HCT116 (cell line): ENCODE results near the gene DHDH. TPM values are rescaled to one million over a fixed set of nuclear protein-coding genes. Genes with fewer than 3 reads are reported as not detected.
"Not testable (repeated sequence)": the region's sequence is repeated elsewhere in the genome, so short reads cannot be mapped to it uniquely, and the experiment has no call there.

Source experiments
- ATAC-seq: fragments of 200-7000 bp; cut with Tn5 transposase; 2 replicates; pipeline ENCODE4 v1.9.1; 2020; ENCODE audit warnings: mild to moderate bottlenecking, moderate library complexity
- BruUV-seq: library from RNA; stranded (reverse); fragments of 400-500 nt; replicated peaks from 2 replicates; lab custom pipeline; 2021; lab: Mats Ljungman, UMichigan
- CTCF ChIA-PET: fragments of 300-600 bp; sonication (Branson Sonifier 250); formaldehyde crosslinking; loops from one replicate; lab custom pipeline; 2021; ENCODE audit warnings: antibody characterized with exemption; lab: Charles Lee
- POLR2A ChIA-PET: fragments of 300-600, 350-600 bp; sonication (Branson Sonifier 250); formaldehyde crosslinking; loops from one replicate; lab custom pipeline; 2021; ENCODE audit warnings: antibody characterized with exemption; lab: Charles Lee
- RAD21 ChIA-PET, 2 experiments: fragments of 300-600 bp; sonication (Branson Sonifier 250); formaldehyde crosslinking; loops; one replicate each; lab custom pipeline; 2023; ENCODE audit warnings: low total read pairs in 2 of 2; ENCODE audit not compliant: uncharacterized antibody in 2 of 2, unreplicated experiment in 2 of 2, low non-redundant PET in 1 of 2; lab: Charles Lee
- DNase-seq: peaks from one replicate; pipeline ENCODE4 v3.0.0-alpha.2; 2010; ENCODE audit warnings: low read depth, low spot score
- H2AFZ ChIP-seq: fragments of 200-600 bp; shearing (Covaris generic), sonication (generic); 2 replicates; pipeline ENCODE4 v1.6.1; 2017; ENCODE audit warnings: low read depth, mixed run types, mixed read lengths, antibody characterized with exemption, low read length; ENCODE audit not compliant: poor library complexity, severe bottlenecking
- H3K27ac ChIP-seq: 2 replicates; pipeline ENCODE4 v1.5.1; 2012; ENCODE audit warnings: low read depth, low read length
- H3K27me3 ChIP-seq: fragments of 200-600 bp; sonication (generic); 2 replicates; pipeline ENCODE4 v1.6.1; 2016; ENCODE audit warnings: mixed run types, low read length, mixed read lengths; ENCODE audit not compliant: insufficient read depth
- H3K36me3 ChIP-seq, 2 experiments: fragments of 200-500 bp in 1 of 2; fragments of 200-600 bp in 1 of 2; sonication (Bioruptor generic) in 1 of 2; sonication (generic) in 1 of 2; 2 replicates each; pipeline versions ENCODE4 v1.5.1 to v1.6.1; 2014 to 2016; ENCODE audit warnings: low read length in 2 of 2, inconsistent platforms in 1 of 2, mixed read lengths in 1 of 2, mixed run types in 1 of 2; ENCODE audit not compliant: insufficient read depth in 2 of 2, control insufficient read depth in 1 of 2
- H3K4me1 ChIP-seq, 2 experiments: fragments of 200-600 bp in 1 of 2; sonication (generic) in 1 of 2; 2 replicates each; pipeline versions ENCODE4 v1.5.1 to v1.6.1; 2012 to 2017; ENCODE audit warnings: low read length in 2 of 2, inconsistent platforms in 1 of 2, mild to moderate bottlenecking in 1 of 2, mixed read lengths in 1 of 2, mixed run types in 1 of 2, moderate library complexity in 1 of 2; ENCODE audit not compliant: insufficient read depth in 2 of 2, control insufficient read depth in 1 of 2
- H3K4me2 ChIP-seq: fragments of 200-600 bp; sonication (generic); 2 replicates; pipeline ENCODE4 v1.6.1; 2017; ENCODE audit warnings: mixed run types, low read length, mixed read lengths
- H3K4me3 ChIP-seq, 2 experiments: fragments of 200-600 bp in 1 of 2; sonication (generic) in 1 of 2; replicated peaks in 1 of 2; 2 replicates each; pipeline ENCODE4 v1.5.1; 2011 to 2016; ENCODE audit warnings: low read length in 2 of 2, control low read depth in 1 of 2, low read depth in 1 of 2, mild to moderate bottlenecking in 1 of 2, mixed read lengths in 1 of 2, mixed run types in 1 of 2
- H3K79me2 ChIP-seq: fragments of 200-600 bp; sonication (generic); 2 replicates; pipeline ENCODE4 v1.6.1; 2017; ENCODE audit warnings: mild to moderate bottlenecking, mixed run types, low read length, moderate library complexity, mixed read lengths; ENCODE audit not compliant: insufficient read depth
- H3K9ac ChIP-seq: fragments of 200-600 bp; sonication (generic); 2 replicates; pipeline ENCODE4 v1.6.1; 2016; ENCODE audit warnings: low read length, mixed read lengths
- H3K9me2 ChIP-seq: fragments of 200-600 bp; sonication (generic), shearing (Covaris generic); 2 replicates; pipeline ENCODE4 v1.6.1; 2017; ENCODE audit warnings: mixed run types, mild to moderate bottlenecking, moderate library complexity; ENCODE audit not compliant: insufficient read depth
- H3K9me3 ChIP-seq, 2 experiments: fragments of 200-500 bp in 1 of 2; fragments of 200-600 bp in 1 of 2; sonication (Bioruptor generic) in 1 of 2; sonication (generic) in 1 of 2; 2 replicates each; pipeline ENCODE4 v1.6.1; 2014 to 2017; ENCODE audit warnings: low read length in 2 of 2, mixed read lengths in 2 of 2, inconsistent platforms in 1 of 2, low read depth in 1 of 2, mild to moderate bottlenecking in 1 of 2, mixed run types in 1 of 2, moderate library complexity in 1 of 2; ENCODE audit not compliant: control insufficient read depth in 1 of 2, insufficient read depth in 1 of 2
- H4K20me1 ChIP-seq: fragments of 200-600 bp; sonication (generic), shearing (Covaris generic); 2 replicates; pipeline ENCODE4 v1.6.1; 2017; ENCODE audit warnings: mixed run types, mild to moderate bottlenecking, moderate library complexity; ENCODE audit not compliant: insufficient read depth
- ATF3 ChIP-seq: IDR thresholded peaks from 2 replicates; pipeline ENCODE4 v1.6.1; 2012
- EGR1 ChIP-seq: IDR thresholded peaks from 2 replicates; pipeline ENCODE4 v1.6.1; 2012; ENCODE audit warnings: low read depth
- EZH2 ChIP-seq: fragments of 200-600 bp; sonication (generic); IDR thresholded peaks from 2 replicates; pipeline ENCODE4 v1.6.1; 2017; ENCODE audit warnings: antibody characterized with exemption, mixed run types
- EZH2phosphoT487 ChIP-seq: fragments of 200-600 bp; IDR thresholded peaks from 2 replicates; pipeline ENCODE4 v1.6.1; 2018; ENCODE audit warnings: antibody characterized with exemption, borderline replicate concordance
- FOSL1 ChIP-seq: IDR thresholded peaks from 2 replicates; pipeline ENCODE4 v1.6.1; 2012; ENCODE audit warnings: low read depth
- JUND ChIP-seq: IDR thresholded peaks from 2 replicates; pipeline ENCODE4 v1.6.1; 2012
- POLR2AphosphoS5 ChIP-seq: IDR thresholded peaks from 2 replicates; pipeline ENCODE4 v1.6.1; 2011; ENCODE audit warnings: mild to moderate bottlenecking, low read depth, low read length, moderate library complexity
- RAD21 ChIP-seq: IDR thresholded peaks from 2 replicates; pipeline ENCODE4 v1.6.1; 2012; ENCODE audit warnings: low read depth, mild to moderate bottlenecking
- SP1 ChIP-seq: IDR thresholded peaks from 2 replicates; pipeline ENCODE4 v1.6.1; 2012; ENCODE audit warnings: low read depth
- TCF7L2 ChIP-seq: IDR thresholded peaks from 2 replicates; pipeline ENCODE4 v1.7.0; 2011; ENCODE audit warnings: borderline replicate concordance, inconsistent platforms; ENCODE audit not compliant: insufficient read depth, insufficient read length; ENCODE audit errors: extremely low read depth
- YY1 ChIP-seq: IDR thresholded peaks from 2 replicates; pipeline ENCODE4 v1.6.1; 2011; ENCODE audit warnings: low read length, low read depth, moderate library complexity, mild to moderate bottlenecking; ENCODE audit not compliant: insufficient replicate concordance; ENCODE audit errors: extremely low read depth
- ZFX ChIP-seq: fragments of 450-650 bp; IDR thresholded peaks from 2 replicates; pipeline ENCODE4 v1.6.1; 2017
- ZNF274 ChIP-seq: fragments of 200-500 bp; sonication (Bioruptor generic); IDR thresholded peaks from 2 replicates; pipeline ENCODE4 v1.6.1; 2014; ENCODE audit warnings: mild to moderate bottlenecking, low read depth, low read length, inconsistent platforms
- intact Hi-C: fragments of 100-400 bp; cut with micrococcal nuclease; formaldehyde crosslinking; loops from 2 replicates; pipeline ENCODE4 v1.10.0; 2022
- total RNA-seq: library from RNA; stranded (reverse); gene quantifications from one replicate; pipeline ENCODE4 v1.2.1, GENCODE V29; 2021; ENCODE audit not compliant: unreplicated experiment
- TF ChIP-seq, protein P1 (sequence below): IDR thresholded peaks from 2 replicates; pipeline ENCODE4 v1.6.1; 2012
- TF ChIP-seq, protein P2 (sequence below), 3 experiments: fragments of 200-600 bp in 1 of 3; sonication (generic) in 1 of 3; IDR thresholded peaks in 2 of 3; conservative IDR thresholded peaks in 1 of 3; 2 replicates each; pipeline ENCODE4 v1.5.1; 2012 to 2017; ENCODE audit warnings: low read depth in 2 of 3, low read length in 2 of 3, antibody characterized with exemption in 1 of 3, borderline replicate concordance in 1 of 3, control low read depth in 1 of 3, mild to moderate bottlenecking in 1 of 3, mixed read lengths in 1 of 3, mixed run types in 1 of 3, moderate library complexity in 1 of 3; ENCODE audit not compliant: insufficient read depth in 1 of 3
- TF ChIP-seq, protein P3 (sequence below): IDR thresholded peaks from 2 replicates; pipeline ENCODE4 v1.6.1; 2011; ENCODE audit warnings: mild to moderate bottlenecking, low read length, moderate library complexity; ENCODE audit not compliant: insufficient replicate concordance; ENCODE audit errors: extremely low read depth

Gene DHDH
- total RNA-seq, 1 experiment from 2014 or later, result 8.6 TPM

GRCh38 chr19:48903788-48904187, 29.7 kb upstream of the DHDH start:
- H3K36me3 ChIP-seq, CTCF ChIA-PET, RAD21 ChIA-PET, H2AFZ ChIP-seq, intact Hi-C loops, ATAC-seq, H3K27ac ChIP-seq, POLR2A ChIA-PET, H3K9me3 ChIP-seq, H3K4me3 ChIP-seq, H3K9me2 ChIP-seq, H3K27me3 ChIP-seq, H4K20me1 ChIP-seq, H3K9ac ChIP-seq, H3K4me2 ChIP-seq, DNase-seq, BruUV-seq: not testable (repeated sequence)
- H3K4me1 ChIP-seq, result peaks cover 3 to 18% of the 10 kb centered on the region in 2 experiments; a peak in 3 of 4 replicates
- peaks cover 10% of the 10 kb centered on the region; the same call in 1 of the 2 replicates for H3K79me2 ChIP-seq

GRCh38 chr19:48905664-48906063, 27.8 kb upstream of the DHDH start:
- Histone ChIP-seq H2AFZ (no peak overlapping the region), H3K4me3 (no peak overlapping the region), H4K20me1 (no peaks in the 10 kb centered on the region), H3K27me3 (no peaks in the 10 kb centered on the region), H3K27ac (no peak overlapping the region), H3K36me3 (peaks cover 2 to 4% of the 10 kb centered on the region in 2 experiments; a peak in 3 of 4 replicates), H3K4me1 (peaks cover 0 to 8% of the 10 kb centered on the region in 2 experiments; a peak in 2 of 4 replicates), H3K9me3 (no peaks in the 10 kb centered on the region), H3K9me2 (no peaks in the 10 kb centered on the region), H3K9ac (no peak overlapping the region), H3K79me2 (peaks cover 5% of the 10 kb centered on the region; the same call in 1 of the 2 replicates), H3K4me2 (no peak overlapping the region)
- TF ChIP-seq RAD21 (no peak), FOSL1 (no peak), ZNF274 (no peak), JUND (no peak), EZH2 (no peak), EGR1 (no peak), YY1 (no peak), SP1 (no peak), EZH2phosphoT487 (no peak), POLR2AphosphoS5 (no peak), ATF3 (no peak), ZFX (no peak), TCF7L2 (no peak)
- TF ChIP-seq, protein P1, sequence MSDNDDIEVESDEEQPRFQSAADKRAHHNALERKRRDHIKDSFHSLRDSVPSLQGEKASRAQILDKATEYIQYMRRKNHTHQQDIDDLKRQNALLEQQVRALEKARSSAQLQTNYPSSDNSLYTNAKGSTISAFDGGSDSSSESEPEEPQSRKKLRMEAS, result no peak
- TF ChIP-seq, protein P2, sequence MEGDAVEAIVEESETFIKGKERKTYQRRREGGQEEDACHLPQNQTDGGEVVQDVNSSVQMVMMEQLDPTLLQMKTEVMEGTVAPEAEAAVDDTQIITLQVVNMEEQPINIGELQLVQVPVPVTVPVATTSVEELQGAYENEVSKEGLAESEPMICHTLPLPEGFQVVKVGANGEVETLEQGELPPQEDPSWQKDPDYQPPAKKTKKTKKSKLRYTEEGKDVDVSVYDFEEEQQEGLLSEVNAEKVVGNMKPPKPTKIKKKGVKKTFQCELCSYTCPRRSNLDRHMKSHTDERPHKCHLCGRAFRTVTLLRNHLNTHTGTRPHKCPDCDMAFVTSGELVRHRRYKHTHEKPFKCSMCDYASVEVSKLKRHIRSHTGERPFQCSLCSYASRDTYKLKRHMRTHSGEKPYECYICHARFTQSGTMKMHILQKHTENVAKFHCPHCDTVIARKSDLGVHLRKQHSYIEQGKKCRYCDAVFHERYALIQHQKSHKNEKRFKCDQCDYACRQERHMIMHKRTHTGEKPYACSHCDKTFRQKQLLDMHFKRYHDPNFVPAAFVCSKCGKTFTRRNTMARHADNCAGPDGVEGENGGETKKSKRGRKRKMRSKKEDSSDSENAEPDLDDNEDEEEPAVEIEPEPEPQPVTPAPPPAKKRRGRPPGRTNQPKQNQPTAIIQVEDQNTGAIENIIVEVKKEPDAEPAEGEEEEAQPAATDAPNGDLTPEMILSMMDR (IDR thresholded peaks at IDR 0.05 in 2 of 3, conservative IDR thresholded peaks at IDR 0.05 in 1 of 3; ENCODE audit: borderline replicate concordance in 1 of 3, insufficient read depth in 1 of 3, low read depth in 2 of 3, low read length in 2 of 3), result no peak
- TF ChIP-seq, protein P3, sequence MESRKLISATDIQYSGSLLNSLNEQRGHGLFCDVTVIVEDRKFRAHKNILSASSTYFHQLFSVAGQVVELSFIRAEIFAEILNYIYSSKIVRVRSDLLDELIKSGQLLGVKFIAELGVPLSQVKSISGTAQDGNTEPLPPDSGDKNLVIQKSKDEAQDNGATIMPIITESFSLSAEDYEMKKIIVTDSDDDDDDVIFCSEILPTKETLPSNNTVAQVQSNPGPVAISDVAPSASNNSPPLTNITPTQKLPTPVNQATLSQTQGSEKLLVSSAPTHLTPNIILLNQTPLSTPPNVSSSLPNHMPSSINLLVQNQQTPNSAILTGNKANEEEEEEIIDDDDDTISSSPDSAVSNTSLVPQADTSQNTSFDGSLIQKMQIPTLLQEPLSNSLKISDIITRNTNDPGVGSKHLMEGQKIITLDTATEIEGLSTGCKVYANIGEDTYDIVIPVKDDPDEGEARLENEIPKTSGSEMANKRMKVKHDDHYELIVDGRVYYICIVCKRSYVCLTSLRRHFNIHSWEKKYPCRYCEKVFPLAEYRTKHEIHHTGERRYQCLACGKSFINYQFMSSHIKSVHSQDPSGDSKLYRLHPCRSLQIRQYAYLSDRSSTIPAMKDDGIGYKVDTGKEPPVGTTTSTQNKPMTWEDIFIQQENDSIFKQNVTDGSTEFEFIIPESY, result no peak
- no peak for ATAC-seq
- ChIA-PET CTCF (no interaction called here), POLR2A (no interaction called here), RAD21 (interaction anchor here in 1 of 2 experiments (0.7 kb wide), 1 partner anchor 19 kb away, joined by 4 read pairs; no protein-coding TSS in a partner anchor)
- intact Hi-C loops, result no loop called here
- DNase-seq, result no peak
- no TSS peak for BruUV-seq
